ENCODE data around the gene RER1.

GRCh38 chr1:2433196-2433595 lies 41.6 kb downstream of the RER1 start:
- TF ChIP-seq GATA3 (IDR thresholded peaks at IDR 0.05; ENCODE audit: low read depth, low read length) (no peak), GATA2 (IDR thresholded peaks at IDR 0.05; ENCODE audit: low read depth, low read length) (no peak)

All from SH-SY5Y (cell line).